ENCODE measurements around the gene CAPN9.

- TF ChIP-seq CTCF (IDR thresholded peaks at IDR 0.05) (peak; percentile 80), ZFX (IDR thresholded peaks at IDR 0.05; ENCODE audit: borderline replicate concordance) (no peak)
Measured at GRCh38 chr1:230772457-230773395, 25.5 kb downstream of the CAPN9 start.

Data from 22Rv1 (cell line).